Measurements from ENCODE around the gene EXOC6.
"Not testable (repeated sequence)": the region's sequence is repeated elsewhere in the genome, so short reads cannot be mapped to it uniquely, and the experiment has no call there.

GRCh38 chr10:93101148-93101547 lies 252.8 kb downstream of the EXOC6 start:
- TF ChIP-seq CTCF (conservative IDR thresholded peaks at IDR 0.05); EZH2 (IDR thresholded peaks at IDR 0.05; ENCODE audit: low read depth): not testable (repeated sequence)

All from PC-9 (cell line).